Heart left ventricle (tissue), 13 donors: ENCODE results near the gene HS3ST5.

ENCODE experiments used
- CTCF ChIP-seq, 12 donors: fragments of 200-600 bp; sonication (generic) in 4 of 12; IDR thresholded peaks; one replicate each; pipeline versions ENCODE4 v1.5.0 to v1.8.0; 2018 to 2022; ENCODE audit warnings: antibody characterized with exemption in 12 of 12, mild to moderate bottlenecking in 5 of 12
- POLR2A ChIP-seq, 2 donors: fragments of 450-650 bp; IDR thresholded peaks; one replicate each; pipeline ENCODE4 v1.6.1; 2017; ENCODE audit warnings: antibody characterized with exemption in 2 of 2, mild to moderate bottlenecking in 2 of 2, moderate library complexity in 2 of 2
- donor health status: ischemic (EF 13 %, LVEDD 7.1; RV severe dilation, severe dysfunction).
- donor health status: DM: no; HTN: yes; CAD: no.
- donor health status: DM: no; HTN: no; CAD: no.
- donor health status: ischemic (EF 25% LVEDD 6.9; RV normal size, moderate dysfunction).
- donor health status: ischemic (EF 25% LVEDD 5.7; RV mildly dilated, moderate dysfunction).
- donor health status: ischemic (EF 35%, LVEDD 5.7; RV mildly dilated, moderate dysfunction).
- donor health status: nonischemic (EF 11% LVEDD 7.7; RV severe dilation, severe dysfunction).
- donor health status: DM: yes; HTN: yes; CAD: no.
- donor health status: PGD.
- donor health status: ischemic (EF 29% LVEDD 5.4; RV normal size, mild dysfunction).
- donor health status: nonischemic (EF 23%, LVEDD 6.1; RV moderate dilation, normal function).

DNA sequence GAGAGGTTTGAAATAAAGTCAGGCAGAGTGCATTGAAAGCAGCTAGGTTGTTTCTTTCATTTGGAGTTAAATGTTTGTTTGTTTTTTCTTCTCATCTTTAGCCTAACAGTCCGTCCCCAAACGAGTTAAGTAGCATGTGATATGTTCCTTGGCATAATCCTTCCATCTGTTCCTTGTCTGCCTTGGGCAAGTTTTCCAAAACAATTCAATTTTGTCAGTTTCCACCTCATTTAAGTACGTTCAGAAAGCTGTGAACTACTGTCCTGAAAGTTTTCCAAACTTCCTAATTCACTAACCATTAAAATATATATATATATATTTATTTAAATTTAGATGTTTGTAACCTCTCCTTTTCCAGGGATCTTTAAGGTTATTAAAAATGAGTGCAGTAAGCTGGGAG, 310.1 kb downstream of the HS3ST5 start:
- TF ChIP-seq CTCF (IDR thresholded peaks at IDR 0.05) = no peak
- no peak for TF ChIP-seq POLR2A (IDR thresholded peaks at IDR 0.05)
